ENCODE data around the gene HS3ST4. TPM values are rescaled to one million over a fixed set of nuclear protein-coding genes. Genes with fewer than 3 reads are reported as not detected.

The HS3ST4 gene
- total RNA-seq, 6 donors from 2014 or later: 0.13 to 0.44 (median 0.17) TPM; not detected in 3

DNA sequence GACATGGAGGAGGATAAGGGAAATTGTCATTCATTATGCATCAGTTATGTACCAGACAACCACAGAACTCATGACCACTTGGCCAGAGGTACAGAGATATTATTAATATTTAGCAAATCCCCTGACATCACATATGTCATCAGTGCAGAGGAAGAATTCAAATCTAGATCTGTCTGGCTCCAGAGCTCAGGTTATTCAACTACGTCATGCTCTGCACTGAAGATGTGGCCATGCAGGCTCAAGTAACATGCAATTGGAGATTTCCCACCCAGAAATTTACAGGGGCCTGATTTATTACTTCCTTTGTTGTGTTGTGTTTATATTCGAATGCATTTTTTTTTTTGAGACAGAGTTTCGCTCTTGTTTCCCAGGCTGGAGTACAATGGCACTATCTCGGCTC lies 224.3 kb downstream of the HS3ST4 start:
- 31 to 40% methylated on average over 4 of the region's 4 CpGs for WGBS, 2 donors
- DNase-seq (no peak), ATAC-seq (ENCODE audit: low FRiP score in 2 of 2) (no peak)
- Histone ChIP-seq H3K4me3 (no peak overlapping the region), H3K27ac (no peak overlapping the region), H3K9me3 (no peaks in the 10 kb centered on the region), H3K36me3 (no peaks in the 10 kb centered on the region), H3K4me1 (no peaks in the 10 kb centered on the region), H3K27me3 (no peaks in the 10 kb centered on the region)
- no peak for TF ChIP-seq POLR2AphosphoS5 (IDR thresholded peaks at IDR 0.05)
- TF ChIP-seq POLR2A (IDR thresholded peaks at IDR 0.05): no peak
- TF ChIP-seq, protein P1, sequence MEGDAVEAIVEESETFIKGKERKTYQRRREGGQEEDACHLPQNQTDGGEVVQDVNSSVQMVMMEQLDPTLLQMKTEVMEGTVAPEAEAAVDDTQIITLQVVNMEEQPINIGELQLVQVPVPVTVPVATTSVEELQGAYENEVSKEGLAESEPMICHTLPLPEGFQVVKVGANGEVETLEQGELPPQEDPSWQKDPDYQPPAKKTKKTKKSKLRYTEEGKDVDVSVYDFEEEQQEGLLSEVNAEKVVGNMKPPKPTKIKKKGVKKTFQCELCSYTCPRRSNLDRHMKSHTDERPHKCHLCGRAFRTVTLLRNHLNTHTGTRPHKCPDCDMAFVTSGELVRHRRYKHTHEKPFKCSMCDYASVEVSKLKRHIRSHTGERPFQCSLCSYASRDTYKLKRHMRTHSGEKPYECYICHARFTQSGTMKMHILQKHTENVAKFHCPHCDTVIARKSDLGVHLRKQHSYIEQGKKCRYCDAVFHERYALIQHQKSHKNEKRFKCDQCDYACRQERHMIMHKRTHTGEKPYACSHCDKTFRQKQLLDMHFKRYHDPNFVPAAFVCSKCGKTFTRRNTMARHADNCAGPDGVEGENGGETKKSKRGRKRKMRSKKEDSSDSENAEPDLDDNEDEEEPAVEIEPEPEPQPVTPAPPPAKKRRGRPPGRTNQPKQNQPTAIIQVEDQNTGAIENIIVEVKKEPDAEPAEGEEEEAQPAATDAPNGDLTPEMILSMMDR (IDR thresholded peaks at IDR 0.05): no peak
- no peak for TF ChIP-seq EP300 (IDR thresholded peaks at IDR 0.05)

DNA sequence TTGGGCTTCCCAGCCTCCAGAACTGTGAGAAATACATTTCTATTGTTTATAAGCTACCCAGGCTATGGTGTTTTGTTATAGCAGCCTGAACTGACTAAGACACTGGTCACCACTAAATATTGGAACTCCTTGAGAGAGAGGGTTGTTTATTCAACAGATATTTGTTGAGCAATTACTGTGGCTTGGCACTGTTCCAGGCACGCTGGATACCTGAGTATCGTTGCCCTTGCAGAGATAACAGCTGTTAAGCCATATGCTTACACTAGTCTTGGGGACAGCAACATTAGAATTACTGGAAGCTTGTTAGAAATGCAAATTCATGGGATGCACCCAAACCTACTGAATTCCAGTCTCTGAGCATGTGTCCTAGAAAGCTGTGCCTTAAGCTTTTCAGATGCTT lies 230.7 kb downstream of the HS3ST4 start:
- Histone ChIP-seq H3K36me3 (no peaks in the 10 kb centered on the region), H3K27ac (no peak overlapping the region), H3K9me3 (no peaks in the 10 kb centered on the region), H3K4me1 (no peaks in the 10 kb centered on the region), H3K4me3 (no peak overlapping the region), H3K27me3 (no peaks in the 10 kb centered on the region)
- 30 to 40% methylated on average over 2 of the region's 2 CpGs for WGBS, 2 donors
- no peak for ATAC-seq (ENCODE audit: low FRiP score in 2 of 2)
- TF ChIP-seq POLR2A (IDR thresholded peaks at IDR 0.05): no peak
- TF ChIP-seq, protein P1 (IDR thresholded peaks at IDR 0.05): no peak
- no peak for TF ChIP-seq EP300 (IDR thresholded peaks at IDR 0.05)
- TF ChIP-seq POLR2AphosphoS5 (IDR thresholded peaks at IDR 0.05): no peak
- no peak for DNase-seq

DNA sequence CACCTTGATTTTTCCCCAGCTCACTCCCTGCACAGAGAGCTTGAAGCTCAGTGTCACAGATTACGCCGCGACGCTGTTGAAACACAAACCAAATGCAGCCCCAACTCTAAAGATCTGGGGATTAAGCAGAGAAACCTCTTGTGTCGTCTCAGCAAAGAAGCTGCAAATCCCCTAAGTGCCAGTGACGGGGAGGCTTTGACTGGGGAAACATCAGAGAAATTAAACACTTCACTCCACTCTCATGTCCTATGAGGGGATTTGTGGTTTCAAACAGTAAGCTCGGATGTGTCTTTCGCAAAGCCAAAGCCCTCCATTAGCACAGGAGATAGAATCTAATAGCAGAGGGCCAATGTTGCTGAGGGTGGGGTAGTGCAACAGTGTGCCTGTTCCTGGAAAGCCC lies 233.7 kb downstream of the HS3ST4 start:
- DNase-seq (no peak), ATAC-seq (ENCODE audit: low FRiP score in 2 of 2) (no peak)
- Histone ChIP-seq H3K9me3 (no peaks in the 10 kb centered on the region), H3K27ac (no peak overlapping the region), H3K4me1 (no peaks in the 10 kb centered on the region), H3K27me3 (no peaks in the 10 kb centered on the region), H3K4me3 (no peak overlapping the region), H3K36me3 (no peaks in the 10 kb centered on the region)
- WGBS, 2 donors: 53 to 55% methylated on average over 6 to 8 of the region's 8 CpGs
- TF ChIP-seq POLR2AphosphoS5 (IDR thresholded peaks at IDR 0.05): no peak
- TF ChIP-seq, protein P1 (IDR thresholded peaks at IDR 0.05): no peak
- TF ChIP-seq EP300 (IDR thresholded peaks at IDR 0.05): no peak
- TF ChIP-seq POLR2A (IDR thresholded peaks at IDR 0.05): no peak

DNA sequence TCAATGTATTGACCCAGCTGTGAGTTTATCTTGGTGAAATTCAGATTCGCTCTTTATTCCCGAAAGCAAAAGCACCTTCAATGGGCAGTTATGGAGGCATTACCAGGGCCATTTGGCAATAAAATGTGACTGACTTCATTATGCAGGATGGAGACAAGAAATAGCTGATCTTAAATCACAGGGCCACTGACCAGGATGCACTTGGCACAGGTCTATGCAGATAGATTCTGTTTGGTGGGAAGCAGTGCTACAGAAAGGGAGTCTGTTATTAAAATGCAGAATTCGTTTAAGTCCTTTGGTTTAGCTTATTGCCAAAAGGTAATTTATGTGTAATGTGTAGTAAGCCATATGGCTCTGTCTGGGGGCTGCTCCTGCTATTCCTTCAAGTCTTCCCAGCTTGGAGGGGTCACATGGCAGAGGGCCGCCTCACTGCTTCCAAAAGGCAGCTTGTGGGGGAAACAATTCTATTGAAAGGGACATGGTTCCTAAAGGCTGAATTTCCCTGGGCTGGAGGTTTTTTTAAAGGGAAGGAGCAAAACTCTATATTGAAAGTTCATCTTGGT lies 239.8 kb downstream of the HS3ST4 start:
- H3K27me3 ChIP-seq: no peaks in the 10 kb centered on the region
- H3K36me3 ChIP-seq: no peaks in the 10 kb centered on the region
- no peaks in the 10 kb centered on the region for H3K4me1 ChIP-seq
- ATAC-seq (ENCODE audit: low FRiP score in 2 of 2) (no peak), DNase-seq (no peak)
- no peak for TF ChIP-seq POLR2AphosphoS5 (IDR thresholded peaks at IDR 0.05)
- H3K4me3 ChIP-seq: no peak overlapping the region
- WGBS, 2 donors: 87 to 88% methylated on average over 4 of the region's 4 CpGs
- no peak overlapping the region for H3K27ac ChIP-seq
- no peaks in the 10 kb centered on the region for H3K9me3 ChIP-seq

DNA sequence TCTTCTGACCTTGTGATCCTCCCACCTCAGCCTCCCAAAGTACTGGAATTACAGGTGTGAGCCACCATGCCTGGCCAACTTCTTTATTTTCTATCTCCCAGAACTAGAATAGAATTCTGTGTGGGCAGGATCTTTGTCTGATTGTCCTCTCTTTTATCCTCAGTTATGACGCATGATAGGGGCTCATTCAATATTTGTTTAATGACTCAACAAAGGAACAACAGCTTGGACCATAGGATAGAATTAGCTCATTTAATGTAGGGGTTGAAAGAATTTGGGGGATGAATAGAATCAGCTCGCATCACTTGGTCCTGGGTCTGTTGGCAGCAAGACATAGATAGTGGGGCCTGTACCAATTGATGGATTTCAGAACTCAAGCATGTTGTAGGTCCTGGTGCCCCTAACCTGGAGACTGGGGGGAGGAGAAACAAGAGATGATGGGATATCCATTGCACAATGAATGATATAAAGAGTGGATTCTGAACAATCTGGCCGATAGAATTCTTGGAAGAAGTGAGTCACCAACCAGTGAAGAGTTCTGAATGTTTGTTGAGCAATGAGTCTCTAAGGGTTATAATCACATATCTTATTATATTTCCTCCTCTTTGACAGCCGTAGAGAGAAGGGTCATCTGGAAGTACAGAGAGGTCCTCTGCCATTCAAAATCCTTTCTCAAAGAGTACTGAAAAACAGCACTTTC lies 250.2 kb downstream of the HS3ST4 start:
- no peak for TF ChIP-seq EP300 (IDR thresholded peaks at IDR 0.05)
- ATAC-seq (ENCODE audit: low FRiP score in 2 of 2) (no peak), DNase-seq (no peak)
- no peak overlapping the region for H3K27ac ChIP-seq
- H3K36me3 ChIP-seq: no peaks in the 10 kb centered on the region
- 75 to 79% methylated on average over 4 of the region's 4 CpGs for WGBS, 2 donors
- no peaks in the 10 kb centered on the region for H3K27me3 ChIP-seq
- no peaks in the 10 kb centered on the region for H3K4me1 ChIP-seq
- no peak overlapping the region for H3K4me3 ChIP-seq
- peaks cover 0 to 6% (median 0%) of the 10 kb centered on the region in 4 donors for H3K9me3 ChIP-seq
